ENCODE data around the gene ASCC1.

- TF ChIP-seq CTCF (IDR thresholded peaks at IDR 0.05): no peak
- TF ChIP-seq POLR2AphosphoS5 (IDR thresholded peaks at IDR 0.05; ENCODE audit: insufficient read depth in 1 of 2, low read depth in 1 of 2): no peak
- no peak for TF ChIP-seq POLR2A (IDR thresholded peaks at IDR 0.05)
These were observed 121.5 kb downstream of the ASCC1 start for GRCh38 chr10:72094574-72094973.
